GM23338 (cell line): ENCODE data around the gene RELL1.

Experiments
- EZH2 ChIP-seq: fragments of 200-600 bp; sonication (generic); IDR thresholded peaks from one replicate; pipeline ENCODE4 v1.8.0; 2017; ENCODE audit warnings: antibody characterized with exemption, mild to moderate bottlenecking, low read depth; ENCODE audit not compliant: unreplicated experiment
- POLR2AphosphoS5 ChIP-seq: IDR thresholded peaks from 2 replicates; pipeline ENCODE4 v1.6.1; 2016; ENCODE audit warnings: antibody characterized with exemption, low read depth
- TF ChIP-seq, protein P1 (sequence below), 2 experiments: fragments of 200-600 bp in 1 of 2; sonication (generic) in 1 of 2; conservative IDR thresholded peaks; 2 replicates each; pipeline versions ENCODE4 v1.5.1 to v1.6.1; 2016 to 2017; ENCODE audit warnings: antibody characterized with exemption in 2 of 2, low read depth in 2 of 2, mild to moderate bottlenecking in 2 of 2, moderate library complexity in 1 of 2

DNA sequence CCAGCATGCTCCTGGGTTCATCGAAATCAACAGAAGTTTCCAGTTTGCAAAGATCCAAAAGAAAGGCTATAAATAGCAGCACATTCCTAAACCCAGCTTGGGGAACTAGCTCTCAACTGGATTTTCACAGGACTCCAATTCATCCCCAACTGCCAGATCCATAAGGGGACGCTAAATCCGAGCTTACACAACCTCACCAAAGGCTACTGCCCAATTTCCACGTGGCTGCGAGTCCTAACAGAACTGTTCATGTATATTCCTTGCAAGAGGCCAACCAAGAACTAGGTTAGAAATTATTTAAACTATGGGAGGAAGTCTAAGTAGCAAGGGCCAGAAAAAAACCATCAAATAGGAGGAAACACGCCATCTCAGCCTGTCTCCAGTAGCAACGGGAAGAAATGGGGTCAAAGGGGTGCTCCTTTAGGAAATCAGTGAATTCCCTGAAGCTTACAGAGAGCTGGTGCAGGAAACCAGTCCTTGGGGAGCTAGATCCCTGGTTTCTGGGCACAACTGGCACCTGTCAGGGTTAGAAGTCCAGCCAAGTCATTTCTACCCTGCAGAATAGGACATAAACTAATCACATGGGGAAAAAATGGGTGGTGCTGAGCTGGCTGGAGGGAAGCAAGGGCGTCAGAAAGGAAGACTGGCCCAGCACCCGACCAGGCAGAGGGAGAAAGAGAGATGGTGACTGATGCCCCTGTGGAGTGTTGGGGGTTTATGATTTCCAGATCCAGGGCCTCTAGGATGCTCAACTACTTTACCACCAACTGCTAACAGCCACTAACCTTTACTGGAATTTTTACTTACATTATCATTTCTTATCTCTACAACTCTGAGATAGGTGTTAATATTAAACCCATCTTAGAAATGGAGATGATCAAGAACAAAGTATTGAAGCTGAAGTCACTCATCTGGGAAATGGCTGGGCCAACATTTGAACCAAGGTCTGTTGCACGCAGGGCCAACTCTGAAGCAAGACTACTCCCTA, 20.5 kb downstream of the RELL1 start:
- TF ChIP-seq, protein P1, sequence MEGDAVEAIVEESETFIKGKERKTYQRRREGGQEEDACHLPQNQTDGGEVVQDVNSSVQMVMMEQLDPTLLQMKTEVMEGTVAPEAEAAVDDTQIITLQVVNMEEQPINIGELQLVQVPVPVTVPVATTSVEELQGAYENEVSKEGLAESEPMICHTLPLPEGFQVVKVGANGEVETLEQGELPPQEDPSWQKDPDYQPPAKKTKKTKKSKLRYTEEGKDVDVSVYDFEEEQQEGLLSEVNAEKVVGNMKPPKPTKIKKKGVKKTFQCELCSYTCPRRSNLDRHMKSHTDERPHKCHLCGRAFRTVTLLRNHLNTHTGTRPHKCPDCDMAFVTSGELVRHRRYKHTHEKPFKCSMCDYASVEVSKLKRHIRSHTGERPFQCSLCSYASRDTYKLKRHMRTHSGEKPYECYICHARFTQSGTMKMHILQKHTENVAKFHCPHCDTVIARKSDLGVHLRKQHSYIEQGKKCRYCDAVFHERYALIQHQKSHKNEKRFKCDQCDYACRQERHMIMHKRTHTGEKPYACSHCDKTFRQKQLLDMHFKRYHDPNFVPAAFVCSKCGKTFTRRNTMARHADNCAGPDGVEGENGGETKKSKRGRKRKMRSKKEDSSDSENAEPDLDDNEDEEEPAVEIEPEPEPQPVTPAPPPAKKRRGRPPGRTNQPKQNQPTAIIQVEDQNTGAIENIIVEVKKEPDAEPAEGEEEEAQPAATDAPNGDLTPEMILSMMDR (conservative IDR thresholded peaks at IDR 0.05; ENCODE audit: low read depth in 2 of 2) = no peak
- TF ChIP-seq POLR2AphosphoS5 = no peak
- no peak for TF ChIP-seq EZH2
